ENCODE measurements around the gene ERP27.
A peak's percentile ranks its signal among the peaks of the same experiment; 100 is the strongest.

Gene ERP27

DNA sequence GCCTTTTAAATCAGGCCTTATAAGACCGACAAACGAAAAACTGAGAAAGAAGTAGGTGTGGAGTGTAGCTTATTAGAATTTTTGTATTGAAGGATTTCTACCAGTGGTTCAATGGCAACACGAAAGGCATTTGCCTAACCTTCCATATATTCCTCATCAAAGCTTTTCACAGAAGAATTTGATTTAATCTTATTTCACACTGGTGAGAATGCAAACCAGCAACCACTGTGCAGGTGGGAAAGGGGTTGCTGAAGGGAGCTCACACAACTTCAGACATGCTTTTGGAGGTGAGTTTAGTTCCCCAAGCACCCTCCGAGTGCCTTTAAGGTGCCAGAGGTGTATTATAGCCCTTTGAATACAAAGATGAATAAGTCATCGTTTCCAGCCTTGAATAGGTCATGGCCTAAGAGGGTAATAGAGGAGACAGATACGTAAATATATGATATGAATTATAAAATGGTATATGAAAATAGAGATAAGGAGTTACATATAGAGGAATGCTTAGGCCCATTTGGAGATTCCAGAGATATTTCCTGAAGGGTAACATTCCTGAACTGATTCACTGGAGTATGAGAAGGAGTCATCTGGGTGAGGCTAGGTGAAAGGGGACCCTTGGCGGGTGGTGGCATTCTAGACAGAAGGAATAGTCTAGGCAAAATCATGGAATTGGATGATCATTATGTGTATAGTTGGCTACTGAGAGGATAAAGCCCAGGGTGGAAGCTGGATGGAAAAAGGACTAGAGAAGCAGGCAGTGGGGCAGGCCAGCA, 6.4 kb downstream of the ERP27 start:
- no peak for DNase-seq

DNA sequence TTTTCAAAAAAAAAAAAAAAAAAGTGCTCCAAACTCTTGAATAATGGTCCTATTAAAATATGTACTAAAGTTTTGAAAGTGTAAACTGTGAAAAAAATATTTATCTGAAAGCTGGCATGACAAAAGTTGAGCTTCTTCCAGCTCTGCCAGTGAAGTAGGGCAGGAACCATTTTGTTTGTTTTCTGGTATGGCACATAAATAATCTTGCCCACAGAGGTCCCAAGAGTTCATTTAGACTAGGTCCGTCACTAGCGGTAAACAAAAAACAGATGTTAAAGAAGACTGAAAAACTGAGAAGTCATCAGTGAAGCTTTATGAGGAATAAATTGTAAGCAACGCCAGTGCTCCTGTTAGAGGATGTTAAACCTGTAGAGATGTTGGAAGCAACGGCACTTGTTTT, 7.0 kb downstream of the ERP27 start:
- peak; percentile 71 for DNase-seq

DNA sequence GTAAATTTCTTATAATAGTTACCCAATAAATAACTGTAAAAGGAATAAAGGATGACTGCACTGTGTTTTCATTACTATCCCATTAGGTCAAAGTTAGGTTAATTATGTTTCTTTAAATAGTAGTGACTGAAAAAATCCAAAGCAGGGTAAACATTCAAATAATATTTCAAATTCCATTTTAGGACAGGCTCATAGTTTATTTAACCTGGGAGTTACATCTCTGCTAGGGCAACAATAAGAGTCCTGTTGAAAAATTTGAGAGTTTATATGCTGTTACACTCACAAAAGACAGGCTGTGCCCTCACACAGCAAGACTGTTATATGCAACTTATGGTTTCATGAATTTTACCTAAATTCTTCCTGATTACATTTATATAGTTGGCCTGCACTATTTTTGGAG, 8.0 kb downstream of the ERP27 start:
- DNase-seq = no peak

DNA sequence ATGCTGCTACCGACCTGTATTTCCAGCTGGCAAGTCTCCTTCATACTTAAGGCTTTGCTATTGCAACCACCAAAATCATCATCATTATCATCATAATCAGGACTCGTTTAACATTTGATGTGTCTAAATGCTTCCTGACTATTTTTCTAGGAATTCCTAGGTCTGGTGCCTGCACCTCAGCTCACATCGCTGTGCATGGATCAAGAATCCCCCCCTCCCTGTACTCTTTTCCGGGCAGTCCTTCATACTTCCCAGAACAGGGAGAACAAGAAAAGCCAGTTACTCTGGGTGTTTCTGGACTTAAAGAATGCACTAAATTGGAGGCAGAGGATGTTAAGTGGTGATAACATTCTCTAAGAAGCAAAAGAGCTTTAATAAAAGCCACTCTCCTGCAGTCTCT, 9.4 kb downstream of the ERP27 start:
- DNase-seq = peak; percentile 92

DNA sequence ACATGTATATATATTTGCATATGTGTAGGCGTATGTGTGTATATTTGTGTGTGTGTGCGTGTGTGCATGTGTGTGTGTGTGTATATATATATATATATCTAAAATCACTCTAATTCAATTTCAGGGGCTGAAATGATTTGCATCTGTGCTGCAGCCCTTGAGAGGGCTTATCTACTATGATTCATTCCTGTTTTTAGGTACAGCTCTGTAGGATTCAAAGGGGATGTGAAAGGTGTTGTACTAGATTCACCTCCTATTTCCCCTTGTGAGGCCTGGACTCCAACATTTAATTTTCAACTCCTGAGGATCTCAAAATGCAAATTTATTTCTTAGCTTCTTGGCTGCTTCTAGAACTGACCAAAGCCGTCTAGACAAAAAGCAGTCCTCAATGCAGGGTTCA, 11.1 kb downstream of the ERP27 start:
- no peak for DNase-seq

DNA sequence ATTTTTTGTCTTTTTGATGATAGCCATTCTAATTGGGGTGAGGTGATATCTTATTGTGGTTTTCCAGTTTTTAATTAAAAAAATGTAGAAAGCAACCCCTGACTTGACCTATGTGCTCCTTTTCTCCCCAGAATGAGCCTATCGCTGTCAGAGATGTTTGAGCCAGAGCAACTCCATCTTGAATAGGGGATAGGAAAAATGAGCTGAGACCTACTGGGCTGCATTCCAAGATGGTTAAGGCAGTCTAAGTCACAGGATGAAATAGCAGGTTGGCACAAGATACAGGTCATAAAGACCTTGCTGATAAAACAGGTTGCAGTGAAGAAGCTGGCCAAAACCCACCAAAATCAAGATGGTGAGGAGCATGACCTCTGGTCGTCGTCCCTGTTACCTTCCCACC, 13.8 kb downstream of the ERP27 start:
- DNase-seq = no peak

DNA sequence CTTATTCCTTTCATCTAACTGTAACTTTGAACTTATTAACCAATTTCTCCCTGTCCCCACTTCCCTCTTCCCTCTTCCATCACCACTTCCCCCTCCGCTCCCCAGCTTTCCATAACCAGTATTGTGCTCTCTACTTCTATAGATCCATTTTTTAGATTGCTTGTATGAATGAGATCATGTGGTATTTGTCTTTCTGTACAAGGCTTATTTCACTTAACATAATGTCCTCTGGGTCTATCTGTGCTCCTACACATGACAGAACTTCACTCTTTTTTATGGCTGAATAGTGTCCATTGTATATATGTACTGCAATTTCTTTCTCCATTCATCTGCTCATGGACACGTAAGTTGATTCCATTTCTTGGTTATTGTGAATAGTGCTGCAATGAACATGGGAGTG, 14.4 kb downstream of the ERP27 start:
- no peak for DNase-seq

DNA sequence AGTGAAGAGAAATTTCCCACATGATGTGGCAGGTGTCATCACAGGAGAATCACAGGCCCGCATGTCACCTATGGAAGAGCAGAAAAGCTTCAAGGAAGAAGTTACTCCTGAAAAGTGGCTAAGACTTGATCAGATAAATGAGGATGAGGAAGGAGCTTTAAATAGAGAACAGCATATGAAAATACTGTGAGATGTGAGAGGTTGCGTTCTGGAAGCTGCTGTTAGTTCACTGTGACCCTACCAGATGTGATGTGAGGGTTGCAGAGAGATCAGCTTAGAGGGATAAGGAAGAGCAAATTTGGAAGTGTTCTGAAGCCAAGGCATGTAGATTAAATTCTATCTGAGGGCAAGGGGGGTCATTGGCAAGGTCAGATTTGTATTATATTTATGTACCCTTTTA, 17.1 kb downstream of the ERP27 start:
- DNase-seq = no peak

DNA sequence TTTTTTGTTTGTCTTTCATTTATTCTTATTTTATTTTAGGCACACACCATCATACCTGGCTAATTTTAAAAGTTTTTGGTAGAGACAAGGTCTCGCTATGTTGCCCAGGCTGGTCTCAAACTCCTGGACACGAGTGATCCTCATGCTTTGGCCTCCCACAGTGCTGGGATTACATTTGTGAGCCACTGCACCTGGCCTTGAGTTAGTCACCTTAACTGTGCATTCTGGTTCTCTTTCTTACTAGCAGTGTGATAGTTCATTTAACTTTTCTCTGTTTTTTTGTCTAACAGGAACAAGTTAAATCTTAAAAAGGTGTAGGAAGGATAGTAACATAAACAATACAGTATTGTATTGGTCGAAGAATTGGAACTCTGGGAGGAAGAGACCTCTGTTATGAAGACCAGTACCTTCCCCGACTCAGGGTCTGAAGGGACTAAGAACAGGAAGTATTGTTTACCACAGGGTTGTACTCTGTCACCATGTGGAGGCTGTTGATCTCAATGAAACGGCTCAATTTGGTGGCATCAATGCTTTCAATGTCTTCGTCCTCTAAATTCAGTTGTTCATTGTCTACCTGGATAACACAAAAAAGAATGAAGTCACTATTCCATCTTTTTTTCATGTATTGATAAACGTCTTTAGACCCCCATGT, 17.7 kb downstream of the ERP27 start:
- DNase-seq = no peak

DNA sequence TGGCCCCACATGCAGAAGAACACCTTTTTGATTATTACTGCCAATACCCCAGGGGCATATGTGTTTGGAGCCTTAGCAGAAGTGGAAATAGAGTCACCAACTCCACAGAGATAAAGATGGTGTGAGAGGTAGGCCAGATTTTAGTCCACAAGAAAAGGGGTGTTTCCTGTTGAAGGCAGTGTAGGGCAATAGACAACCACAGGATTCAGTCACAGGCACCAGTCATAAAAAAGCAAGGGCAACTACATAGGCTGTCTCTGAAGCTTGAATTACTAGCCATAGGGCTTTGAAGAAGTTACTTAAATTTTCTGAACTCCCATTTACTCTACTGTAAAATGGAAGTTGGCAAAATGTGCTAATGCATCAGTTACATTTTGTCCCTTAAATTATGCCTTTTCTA, 18.9 kb downstream of the ERP27 start:
- DNase-seq = no peak

DNA sequence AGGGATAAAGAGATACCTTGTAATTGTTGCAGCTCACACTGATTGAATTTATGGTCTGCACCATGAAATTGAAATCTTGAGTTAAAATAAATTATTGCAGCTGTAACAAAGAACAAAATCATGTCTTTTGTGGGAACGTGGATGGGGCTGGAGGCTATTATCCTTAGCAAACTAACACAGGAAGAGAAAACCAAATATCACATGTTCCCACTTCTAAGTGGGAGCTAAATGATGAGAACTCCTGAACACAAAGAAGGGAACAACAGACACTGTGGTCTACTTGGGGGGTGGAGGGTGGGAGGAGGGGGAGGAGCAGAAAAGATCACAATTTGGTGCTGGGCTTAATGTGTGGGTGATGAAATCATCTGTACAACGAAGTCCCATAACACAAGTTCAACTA, 22.6 kb downstream of the ERP27 start:
- DNase-seq = no peak

DNA sequence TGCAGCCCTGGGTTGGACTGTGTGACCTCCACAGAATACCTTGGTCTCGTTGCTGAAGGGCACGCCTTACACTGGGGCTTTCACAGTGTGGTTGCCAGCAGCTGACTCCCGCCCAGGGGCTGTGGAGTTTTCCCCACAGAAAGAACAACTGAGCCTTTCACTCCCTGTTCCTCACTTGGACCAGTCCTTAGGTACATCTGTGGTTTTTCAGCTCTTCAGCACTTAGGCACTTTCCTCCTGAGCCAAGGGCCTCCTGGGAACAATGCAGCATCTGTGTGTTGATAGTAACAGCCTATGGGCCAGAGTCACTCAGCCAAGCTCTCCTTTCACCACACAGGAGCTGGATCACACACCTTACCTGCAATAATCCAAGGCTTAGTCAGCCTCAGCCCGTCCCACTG, 25.0 kb downstream of the ERP27 start:
- DNase-seq = peak; percentile 69

DNA sequence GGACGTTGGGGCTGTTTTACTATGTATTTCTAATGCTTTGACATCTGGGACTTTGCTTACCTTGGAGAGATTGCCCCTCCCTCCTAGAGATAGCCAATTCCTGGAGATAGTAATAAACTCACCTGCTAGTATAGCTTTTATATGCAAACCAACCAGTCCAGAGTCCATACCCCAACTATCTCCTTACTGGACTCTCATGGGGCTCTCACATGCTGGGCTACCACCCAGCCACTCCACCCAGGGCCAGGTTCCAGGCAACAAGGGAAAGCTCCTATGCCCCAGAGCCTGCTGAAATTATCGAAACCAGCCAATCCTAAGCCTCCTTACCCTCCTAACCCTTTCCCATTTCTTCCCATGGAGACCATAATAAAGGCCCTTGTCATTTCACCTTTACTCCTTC, 27.2 kb downstream of the ERP27 start:
- DNase-seq = no peak

DNA sequence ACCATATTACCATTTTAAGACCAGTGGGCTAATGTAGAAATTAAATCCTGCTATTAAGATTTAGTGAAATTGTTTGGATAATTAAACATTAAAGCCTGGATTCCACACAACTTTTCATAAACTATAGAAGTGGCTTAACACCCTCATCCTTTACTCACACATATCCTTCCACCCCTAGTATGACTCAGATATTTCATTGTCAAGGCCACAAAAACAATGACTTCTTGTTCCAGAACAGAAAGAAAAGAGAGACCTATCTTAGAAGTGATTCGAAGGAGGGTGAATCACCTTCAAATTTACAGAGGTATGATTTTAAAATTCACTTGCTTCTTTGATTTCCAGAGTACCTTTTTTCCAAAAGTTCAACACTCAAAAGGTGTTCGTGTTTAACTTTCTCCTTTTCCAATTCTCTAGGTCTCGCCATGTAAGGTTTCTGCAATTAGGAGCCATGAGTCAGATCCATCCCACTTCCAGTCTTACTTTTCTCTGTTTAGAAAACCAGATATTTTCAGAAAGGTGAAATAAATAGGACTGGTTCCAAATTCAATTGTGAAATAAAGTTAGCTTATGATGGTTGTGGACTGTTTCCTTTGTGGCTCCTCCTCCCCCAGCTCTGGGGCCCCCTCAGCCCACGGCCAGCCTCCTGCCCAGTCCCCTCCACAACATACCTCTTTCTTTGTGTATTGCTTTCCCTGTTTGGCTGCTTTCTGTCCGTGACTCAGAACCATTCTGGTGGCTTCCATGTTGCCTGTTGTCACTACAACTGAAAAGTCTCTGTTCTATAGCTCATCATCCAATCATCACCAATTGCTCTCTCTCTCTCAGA, 28.0 kb downstream of the ERP27 start:
- no peak for DNase-seq

DNA sequence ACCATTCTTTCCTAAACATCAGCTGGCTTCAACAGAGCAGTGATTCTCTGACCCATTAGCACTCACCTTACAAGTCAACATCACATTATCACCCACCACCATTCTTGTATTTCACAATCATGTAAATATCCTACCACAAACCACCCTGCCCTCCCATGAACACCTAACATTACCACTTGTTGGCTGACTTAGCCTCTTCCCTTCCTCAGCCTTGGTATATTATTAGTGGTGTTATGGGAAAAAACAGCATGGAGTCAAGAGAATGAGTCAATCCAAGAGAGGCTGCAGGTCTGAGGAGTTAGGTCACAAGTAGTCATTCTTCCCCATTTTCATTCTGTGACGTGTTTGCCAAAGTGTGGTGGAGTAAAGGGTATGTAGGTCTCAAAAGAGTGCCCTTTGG, 30.4 kb downstream of the ERP27 start:
- no peak for DNase-seq

DNA sequence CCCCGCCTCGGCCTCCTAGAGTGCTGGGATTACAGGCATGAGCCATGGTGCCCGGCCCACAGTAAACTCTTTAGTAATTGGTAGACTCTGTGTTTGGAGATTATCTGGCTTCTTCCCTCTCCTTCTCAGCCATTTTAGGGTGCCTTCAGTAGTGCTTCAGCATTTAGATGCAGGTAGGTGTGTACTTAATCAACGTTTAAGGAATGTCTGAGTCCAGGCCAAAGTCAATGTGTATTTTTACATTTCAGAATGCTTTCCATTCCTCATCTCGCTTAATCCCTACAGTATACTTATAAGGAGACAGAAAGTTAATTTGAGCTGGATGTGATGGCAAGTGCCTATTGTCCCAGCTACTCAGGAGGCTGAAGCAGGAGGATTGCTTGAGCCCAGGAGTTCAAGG, 32.2 kb downstream of the ERP27 start:
- no peak for DNase-seq

DNA sequence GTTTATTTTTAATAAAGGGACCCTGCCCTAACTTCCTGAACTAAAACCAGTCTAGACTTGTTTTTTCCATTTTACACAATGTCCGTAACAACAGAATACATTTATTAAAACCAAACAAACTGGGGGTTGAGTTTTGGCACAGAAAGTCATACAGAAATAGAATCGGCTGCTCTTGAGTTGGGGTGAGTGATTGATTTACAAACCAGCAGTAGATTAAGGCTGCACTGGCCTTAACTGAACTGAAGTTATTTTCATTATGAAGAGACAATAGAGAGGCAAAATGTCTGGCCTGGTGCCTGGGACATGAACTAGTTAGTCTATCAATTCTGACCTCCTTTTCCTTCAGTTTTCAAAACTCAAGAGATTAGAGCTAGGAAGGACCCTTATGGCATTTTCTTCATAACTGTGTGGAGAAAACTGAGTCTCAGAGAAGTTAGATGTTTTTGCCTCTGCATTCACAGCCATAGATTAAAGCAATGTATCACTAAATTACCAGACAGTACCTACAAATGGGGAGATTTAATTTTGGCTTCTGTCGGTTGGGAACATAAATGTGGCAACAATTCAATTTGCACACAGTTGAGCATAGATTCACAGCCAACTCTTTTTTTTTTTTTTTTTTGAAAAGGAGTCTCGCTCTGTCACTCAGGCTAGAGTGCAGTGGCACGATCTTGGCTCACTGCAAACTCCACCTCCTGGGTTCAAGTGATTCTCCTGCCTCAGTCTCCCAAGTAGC, 32.9 kb downstream of the ERP27 start:
- DNase-seq = no peak

DNA sequence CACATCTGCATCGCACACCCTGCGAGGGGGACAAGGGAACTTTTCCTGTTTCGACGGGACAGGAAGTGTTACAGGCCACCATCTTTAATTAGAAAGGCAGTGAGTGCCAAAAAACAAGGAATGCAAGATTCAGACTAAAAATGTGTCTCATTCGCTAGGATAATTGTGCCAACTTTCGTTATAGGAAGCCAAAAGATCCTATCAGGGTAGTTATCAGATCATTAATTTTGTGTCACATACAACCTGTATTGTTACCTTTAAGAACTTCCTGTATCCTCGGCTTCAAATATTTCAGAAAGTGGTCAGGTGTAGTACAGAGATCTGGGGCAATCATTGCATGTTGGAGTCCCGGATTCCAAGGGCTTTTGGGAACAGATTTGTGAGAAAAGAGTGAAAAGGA, 33.5 kb downstream of the ERP27 start:
- DNase-seq = no peak

DNA sequence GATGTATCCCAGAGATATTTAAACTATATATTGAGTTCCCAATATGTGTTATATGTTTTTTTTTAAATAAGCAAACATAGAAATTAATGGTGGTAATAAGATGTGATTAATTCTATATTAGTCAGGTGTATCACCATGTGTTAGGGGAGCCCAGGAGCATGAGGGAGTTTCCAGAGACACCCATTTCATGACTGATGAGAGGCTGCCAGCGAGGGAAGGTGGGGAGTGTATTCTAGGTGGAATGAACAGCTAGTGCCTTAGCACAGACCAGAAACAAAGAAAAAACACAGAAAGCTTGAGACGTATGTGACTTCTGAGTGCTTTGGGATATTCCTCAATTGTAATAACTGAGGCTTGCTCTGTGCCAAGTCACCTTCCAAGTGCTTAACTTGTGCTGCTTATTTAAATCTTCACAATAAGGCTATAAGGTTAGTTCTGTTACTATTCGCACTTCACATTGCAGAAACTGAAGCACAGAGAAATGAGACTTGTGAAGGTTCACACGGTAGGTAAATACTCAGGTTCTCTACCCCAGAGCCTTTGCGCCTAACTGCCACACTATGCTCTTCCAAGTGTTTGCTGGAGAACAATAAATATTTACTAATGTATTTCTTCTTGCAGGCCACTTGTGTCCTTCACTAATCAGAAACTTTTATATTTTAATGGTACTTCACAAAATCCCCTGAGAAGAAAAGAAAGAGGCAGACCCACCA, 34.8 kb downstream of the ERP27 start:
- DNase-seq = no peak

DNA sequence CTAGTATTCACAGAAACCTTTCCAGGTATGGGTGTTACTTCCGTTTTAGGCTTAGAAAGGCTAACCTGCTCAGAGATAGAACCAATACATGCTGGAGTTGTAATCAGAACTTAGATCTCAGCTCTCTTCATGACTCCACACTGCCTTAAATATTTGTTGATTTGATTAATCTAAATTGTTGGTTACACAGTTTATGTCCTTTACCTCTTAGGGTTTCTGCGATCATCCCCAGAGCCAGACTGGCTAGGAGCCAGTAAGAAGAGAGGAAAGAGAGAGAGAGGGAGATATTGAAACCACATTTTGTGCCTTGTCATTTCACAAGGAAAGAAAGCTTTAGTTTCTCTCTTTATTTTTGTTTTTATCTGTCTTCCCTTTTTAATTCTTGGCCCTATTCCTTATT, 35.9 kb downstream of the ERP27 start:
- no peak for DNase-seq

DNA sequence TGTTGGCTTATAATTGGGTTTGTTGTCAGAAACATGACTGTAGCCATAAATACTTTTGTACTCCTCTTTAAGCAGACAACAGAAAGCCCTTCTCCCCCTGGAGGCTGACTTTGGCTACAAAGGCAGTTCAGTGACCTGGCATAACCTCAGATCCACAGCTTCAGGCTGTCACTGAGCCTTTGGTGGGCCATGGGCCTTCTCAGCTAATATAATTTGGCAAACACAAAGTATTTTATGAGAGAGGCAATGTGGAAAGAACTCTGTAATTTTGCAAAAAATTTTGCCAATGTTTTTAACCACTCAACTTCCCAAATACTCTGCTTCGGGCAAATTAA, 37.1 kb downstream of the ERP27 start:
- no peak for DNase-seq

DNA sequence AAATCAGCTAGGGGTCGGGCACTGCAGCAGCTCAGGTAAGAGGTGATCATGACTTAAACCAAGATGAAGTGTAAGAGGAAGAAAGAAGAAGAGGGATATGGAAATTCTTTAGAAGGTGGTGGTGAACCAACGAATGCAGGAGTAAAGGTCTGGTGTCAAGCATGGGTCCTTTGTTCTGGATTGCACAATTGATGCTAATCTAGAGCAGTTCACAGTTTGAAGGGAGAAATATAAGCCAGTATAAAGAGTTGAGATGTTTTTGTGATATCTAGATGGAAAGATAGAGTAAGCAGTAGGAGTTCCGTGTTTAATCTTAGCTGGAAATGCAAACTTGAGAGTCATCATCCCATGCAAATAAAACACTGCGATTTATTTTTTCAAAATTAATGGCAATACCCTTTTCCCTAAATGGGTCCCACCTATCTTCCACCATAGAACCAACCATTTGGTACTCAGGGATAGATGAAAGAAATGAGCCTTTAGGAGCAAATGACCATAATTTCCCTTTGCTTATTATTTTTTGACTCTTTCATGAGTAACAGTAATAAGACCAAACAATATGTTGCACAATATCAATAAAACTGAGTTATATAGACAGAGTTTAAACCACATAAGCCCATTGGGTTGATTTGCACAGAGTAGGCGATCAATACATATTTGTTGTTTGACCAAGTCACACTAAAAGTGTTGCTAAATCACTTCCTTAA, 37.7 kb downstream of the ERP27 start:
- DNase-seq = no peak

All from DMS79 (cell line).